ENCODE results near the gene MAGI2.

MAGI2 gene

GRCh38 chr7:78081888-78082287, 1371.6 kb downstream of the MAGI2 start:
- TF ChIP-seq CTCF (IDR thresholded peaks at IDR 0.05; ENCODE audit: low read depth, low read length) = no peak
- DNase-seq (ENCODE audit: extremely low read depth, low read depth) = no peak

- TF ChIP-seq CTCF (IDR thresholded peaks at IDR 0.05; ENCODE audit: low read depth, low read length) = no peak
- DNase-seq (ENCODE audit: extremely low read depth, low read depth) = no peak
Observed at GRCh38 chr7:78081344-78081743, 1372.1 kb downstream of the MAGI2 start.

- no peak for TF ChIP-seq CTCF (IDR thresholded peaks at IDR 0.05; ENCODE audit: low read depth, low read length)
- no peak for DNase-seq (ENCODE audit: extremely low read depth, low read depth)
Observed at GRCh38 chr7:78080811-78081210, 1372.7 kb downstream of the MAGI2 start.

GRCh38 chr7:78080241-78080640, 1373.2 kb downstream of the MAGI2 start:
- DNase-seq (ENCODE audit: extremely low read depth, low read depth) = no peak

GRCh38 chr7:78074713-78075112, 1378.8 kb downstream of the MAGI2 start:
- no peak for TF ChIP-seq CTCF (IDR thresholded peaks at IDR 0.05; ENCODE audit: low read depth, low read length)
- DNase-seq (ENCODE audit: extremely low read depth, low read depth) = no peak

More at GRCh38 chr7:78080241-78080640, 1373.2 kb downstream of the MAGI2 start:
- no peak for TF ChIP-seq CTCF (IDR thresholded peaks at IDR 0.05; ENCODE audit: low read depth, low read length)

GRCh38 chr7:78073609-78074382, 1379.7 kb downstream of the MAGI2 start:
- no peak for DNase-seq (ENCODE audit: extremely low read depth, low read depth)
- TF ChIP-seq CTCF (IDR thresholded peaks at IDR 0.05; ENCODE audit: low read depth, low read length) = no peak

- TF ChIP-seq CTCF (IDR thresholded peaks at IDR 0.05; ENCODE audit: low read depth, low read length) = no peak
- no peak for DNase-seq (ENCODE audit: extremely low read depth, low read depth)
Observed at GRCh38 chr7:78072201-78072590, 1381.3 kb downstream of the MAGI2 start.

All from AG09319 (cell line).